LNCAP (cell line): ENCODE data around the gene DUSP16.

Source experiments
- TF ChIP-seq, protein P1 (sequence below): fragments of 450-650 bp; IDR thresholded peaks from 2 replicates; pipeline ENCODE4 v1.5.1; 2017; ENCODE audit warnings: mild to moderate bottlenecking

Gene DUSP16

DNA sequence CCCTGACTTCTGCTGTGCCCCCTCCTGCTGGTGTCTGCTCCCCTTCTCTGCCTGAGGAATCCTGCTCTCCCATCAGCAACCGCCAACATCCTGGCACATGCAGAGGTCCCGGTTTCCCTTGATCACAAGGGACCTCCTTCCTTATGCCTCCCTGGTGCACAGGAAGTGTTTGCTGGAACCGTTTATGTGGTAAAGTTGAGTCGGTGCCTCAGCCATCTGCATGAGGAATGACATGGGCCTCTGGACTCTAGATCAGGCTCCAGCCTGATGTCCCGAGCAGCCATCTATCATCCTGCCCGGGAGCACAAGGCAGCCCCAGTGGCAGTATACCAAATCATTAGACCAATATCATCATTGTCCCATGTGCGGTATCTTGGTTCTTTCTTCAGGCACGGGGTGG, 115.4 kb downstream of the DUSP16 start:
- TF ChIP-seq, protein P1, sequence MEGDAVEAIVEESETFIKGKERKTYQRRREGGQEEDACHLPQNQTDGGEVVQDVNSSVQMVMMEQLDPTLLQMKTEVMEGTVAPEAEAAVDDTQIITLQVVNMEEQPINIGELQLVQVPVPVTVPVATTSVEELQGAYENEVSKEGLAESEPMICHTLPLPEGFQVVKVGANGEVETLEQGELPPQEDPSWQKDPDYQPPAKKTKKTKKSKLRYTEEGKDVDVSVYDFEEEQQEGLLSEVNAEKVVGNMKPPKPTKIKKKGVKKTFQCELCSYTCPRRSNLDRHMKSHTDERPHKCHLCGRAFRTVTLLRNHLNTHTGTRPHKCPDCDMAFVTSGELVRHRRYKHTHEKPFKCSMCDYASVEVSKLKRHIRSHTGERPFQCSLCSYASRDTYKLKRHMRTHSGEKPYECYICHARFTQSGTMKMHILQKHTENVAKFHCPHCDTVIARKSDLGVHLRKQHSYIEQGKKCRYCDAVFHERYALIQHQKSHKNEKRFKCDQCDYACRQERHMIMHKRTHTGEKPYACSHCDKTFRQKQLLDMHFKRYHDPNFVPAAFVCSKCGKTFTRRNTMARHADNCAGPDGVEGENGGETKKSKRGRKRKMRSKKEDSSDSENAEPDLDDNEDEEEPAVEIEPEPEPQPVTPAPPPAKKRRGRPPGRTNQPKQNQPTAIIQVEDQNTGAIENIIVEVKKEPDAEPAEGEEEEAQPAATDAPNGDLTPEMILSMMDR = no peak

DNA sequence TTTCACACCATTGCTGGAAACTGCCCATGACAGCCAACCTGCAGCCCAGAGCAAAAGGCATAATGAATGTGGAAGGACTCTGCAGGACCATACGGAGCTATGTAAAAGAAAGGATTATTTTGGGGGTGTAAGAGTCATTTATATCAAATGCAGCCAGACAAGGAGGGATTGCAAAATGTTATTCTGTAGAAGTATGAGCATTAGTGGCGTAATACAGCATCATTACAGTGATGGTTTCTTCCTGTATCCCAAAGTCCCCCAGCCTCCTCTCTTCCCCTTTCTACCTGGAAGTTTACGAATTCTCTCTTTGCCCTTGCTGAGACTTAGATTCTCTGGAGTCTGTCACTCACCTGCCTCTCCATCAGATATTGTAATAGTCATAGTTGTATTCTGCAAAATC, 115.9 kb downstream of the DUSP16 start:
- TF ChIP-seq, protein P1 = no peak

DNA sequence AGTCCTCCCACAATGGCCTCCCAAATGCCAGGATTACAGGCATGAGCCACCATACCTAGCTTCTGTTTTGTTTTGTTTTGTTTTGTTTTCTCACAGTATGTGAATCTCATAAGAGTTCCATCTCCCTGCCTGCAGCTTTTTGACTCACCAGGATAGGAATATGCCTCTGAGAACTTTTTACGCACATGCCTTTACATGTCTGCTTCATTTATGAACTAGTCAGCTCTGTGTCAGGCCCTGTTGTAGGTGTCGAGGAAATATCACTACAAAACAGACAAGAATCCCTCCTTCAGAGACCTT, 116.8 kb downstream of the DUSP16 start:
- TF ChIP-seq, protein P1 = no peak

DNA sequence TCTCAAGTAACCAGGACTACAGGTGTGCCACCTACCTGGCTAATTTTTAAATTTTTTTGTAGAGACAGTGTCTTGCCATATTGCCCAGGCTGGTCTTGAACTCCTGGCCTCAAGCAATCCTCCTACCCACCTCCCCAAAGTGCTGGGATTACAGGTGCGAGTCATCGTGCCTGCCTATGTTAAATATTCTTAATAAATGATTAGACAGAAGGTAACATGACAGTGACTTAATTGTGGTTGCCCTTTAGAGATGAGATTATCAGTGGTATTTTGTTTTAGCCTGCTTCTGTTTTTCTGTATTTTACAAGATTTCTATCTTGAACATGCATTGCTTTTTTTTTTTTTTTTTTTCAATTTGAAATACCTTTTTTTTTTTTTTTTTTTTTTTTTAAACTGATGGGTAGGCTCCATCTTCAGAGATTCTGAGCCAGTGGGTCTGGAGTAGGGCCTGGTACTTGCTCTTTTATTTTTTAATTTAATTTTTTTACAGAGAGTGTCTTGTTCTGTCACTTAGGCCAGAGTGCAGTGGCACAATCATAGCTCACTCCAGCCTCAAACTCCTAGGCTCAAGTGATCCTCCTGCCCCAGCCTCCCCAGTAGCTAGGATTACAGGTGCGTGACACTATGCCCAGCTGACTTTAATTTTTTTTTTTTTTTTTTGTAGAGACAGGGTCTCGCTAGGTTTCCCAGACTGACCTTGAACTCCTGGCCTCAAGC, 117.3 kb downstream of the DUSP16 start:
- TF ChIP-seq, protein P1 = no peak

DNA sequence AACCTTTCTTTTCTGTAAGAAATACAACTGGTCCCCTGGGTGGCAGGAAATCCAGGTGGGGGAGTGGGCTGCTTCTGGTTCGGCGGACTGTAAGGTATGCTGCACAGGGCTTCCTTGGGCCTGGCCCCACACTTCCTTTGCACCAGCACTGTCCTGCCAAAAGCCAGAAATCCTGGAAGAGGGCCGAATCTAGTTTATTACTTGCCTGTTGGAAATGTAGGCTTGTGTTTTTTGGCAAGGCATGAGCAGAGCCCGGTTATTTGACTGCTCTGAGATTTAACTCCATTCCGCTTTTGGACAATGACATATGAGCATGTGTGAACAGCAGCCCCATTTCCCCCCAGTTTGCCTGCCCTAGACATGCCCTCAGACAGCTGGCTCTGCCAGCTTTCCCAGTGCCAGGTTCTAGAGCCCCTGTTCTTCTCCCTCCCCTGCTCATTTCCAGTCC, 119.2 kb downstream of the DUSP16 start:
- TF ChIP-seq, protein P1 = no peak

DNA sequence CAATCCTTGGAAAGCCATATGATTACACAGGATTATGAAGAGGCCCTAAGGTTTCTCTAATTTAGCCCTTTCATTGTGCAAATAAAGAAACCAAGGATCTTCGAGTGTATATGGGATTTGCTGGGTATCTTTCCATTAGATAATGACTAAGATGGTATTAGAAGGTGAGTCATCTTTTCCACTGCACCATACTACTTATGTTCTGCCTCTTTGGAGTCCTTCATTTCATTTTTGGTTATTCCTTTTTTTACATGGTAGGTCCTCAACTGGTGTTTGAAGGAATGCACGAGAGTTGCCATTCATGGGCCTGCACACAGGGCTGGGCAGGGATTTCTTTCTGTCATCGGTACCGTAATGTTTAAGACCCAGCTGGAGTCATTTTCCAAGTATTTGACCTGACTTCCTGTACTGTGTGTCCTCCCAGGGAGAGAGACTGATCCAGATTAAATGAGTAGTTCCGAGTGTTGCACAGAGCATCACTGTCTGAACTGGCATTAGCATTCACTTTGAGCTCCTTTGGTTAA, 120.1 kb downstream of the DUSP16 start:
- TF ChIP-seq, protein P1 = no peak

DNA sequence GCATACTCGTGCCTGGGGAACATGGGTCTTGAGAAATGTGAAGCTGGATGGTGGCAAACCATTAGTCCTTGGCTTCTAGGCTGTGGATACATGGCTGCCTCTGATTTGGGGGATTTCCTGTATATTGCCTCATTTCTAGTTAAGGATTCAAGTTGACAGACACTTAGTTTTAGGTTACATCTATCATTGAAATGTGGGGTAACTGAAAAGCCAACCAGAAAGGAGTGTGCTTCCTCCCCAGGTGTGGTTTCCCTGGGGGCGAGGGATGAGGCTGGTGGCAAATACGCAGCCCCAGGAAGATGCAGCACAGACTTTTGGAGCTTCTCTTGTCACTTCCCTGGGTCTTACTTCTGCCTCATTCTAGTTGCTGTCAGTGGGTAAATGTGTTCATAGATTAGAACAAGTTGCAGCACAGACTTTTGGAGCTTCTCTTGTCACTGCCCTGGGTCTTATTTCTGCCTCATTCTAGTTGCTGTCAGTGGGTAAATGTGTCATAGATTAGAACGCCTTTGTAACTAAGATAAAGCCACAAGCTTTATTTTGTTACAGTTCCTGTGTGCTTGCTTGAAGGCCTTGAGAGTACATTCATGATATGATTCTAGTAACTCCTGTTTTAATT, 120.7 kb downstream of the DUSP16 start:
- TF ChIP-seq, protein P1 = no peak
